T47D (cell line): ENCODE results near the gene MAT2B.

ENCODE experiments used
- DNase-seq, 2 experiments: peaks; one replicate each; pipeline versions ENCODE4 v3.0.0 to v3.0.0-alpha.2; 2011 to 2012; ENCODE audit warnings: low read depth in 1 of 2, low spot score in 1 of 2
- JUND ChIP-seq: IDR thresholded peaks from 2 replicates; pipeline ENCODE4 v1.6.1; 2012; ENCODE audit warnings: low read depth
- in situ Hi-C: cut with HindIII; loops from 2 replicates; pipeline ENCODE4 v1.10.0; 2016; ENCODE audit warnings: low sequenced_read_pairs, low pct_unique_long_range_greater_than_20kb

The MAT2B gene

DNA sequence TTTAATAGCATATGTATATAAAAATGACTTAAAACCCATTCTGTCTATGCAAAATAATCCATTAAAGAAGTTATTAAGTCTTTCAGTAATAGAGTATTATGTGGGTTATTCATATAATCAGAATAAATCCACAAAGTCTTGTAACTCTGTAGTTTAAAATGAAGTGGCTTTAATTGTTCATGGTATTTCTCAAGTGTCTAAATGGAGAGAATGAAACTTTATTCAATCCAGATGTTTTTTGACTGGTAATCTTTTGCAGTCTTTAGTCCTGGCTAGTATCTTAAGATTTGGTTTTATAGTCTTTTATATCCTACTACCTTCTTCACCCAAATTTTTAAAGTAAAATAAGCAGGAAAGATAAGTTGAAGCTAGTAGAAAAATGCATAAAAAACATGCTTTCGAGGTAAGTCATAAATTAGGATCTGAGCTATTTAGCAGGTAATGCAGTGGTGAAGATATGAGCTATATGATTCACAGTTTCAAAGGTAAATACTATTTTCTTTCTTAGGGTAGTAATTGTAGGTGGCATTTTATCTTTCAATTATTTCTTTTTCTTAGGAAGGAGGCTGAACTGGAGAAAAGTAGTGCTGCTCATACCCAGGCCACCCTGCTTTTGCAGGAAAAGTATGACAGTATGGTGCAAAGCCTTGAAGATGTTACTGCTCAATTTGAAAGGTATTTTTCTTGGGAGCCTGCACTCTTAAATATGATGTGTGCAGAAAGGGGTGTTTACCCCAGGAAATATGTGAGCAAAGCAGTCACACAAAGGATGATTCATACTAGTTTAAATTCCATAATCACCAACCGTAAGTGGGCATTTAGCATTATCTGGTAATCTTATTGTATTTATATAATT, 27.1 kb upstream of the MAT2B start:
- in situ Hi-C loops: no loop called here
- no peak for TF ChIP-seq JUND
- no peak for DNase-seq

GRCh38 chr5:163478982-163479271, 26.5 kb upstream of the MAT2B start:
- TF ChIP-seq JUND: no peak
- in situ Hi-C loops: no loop called here
- DNase-seq: no peak

DNA sequence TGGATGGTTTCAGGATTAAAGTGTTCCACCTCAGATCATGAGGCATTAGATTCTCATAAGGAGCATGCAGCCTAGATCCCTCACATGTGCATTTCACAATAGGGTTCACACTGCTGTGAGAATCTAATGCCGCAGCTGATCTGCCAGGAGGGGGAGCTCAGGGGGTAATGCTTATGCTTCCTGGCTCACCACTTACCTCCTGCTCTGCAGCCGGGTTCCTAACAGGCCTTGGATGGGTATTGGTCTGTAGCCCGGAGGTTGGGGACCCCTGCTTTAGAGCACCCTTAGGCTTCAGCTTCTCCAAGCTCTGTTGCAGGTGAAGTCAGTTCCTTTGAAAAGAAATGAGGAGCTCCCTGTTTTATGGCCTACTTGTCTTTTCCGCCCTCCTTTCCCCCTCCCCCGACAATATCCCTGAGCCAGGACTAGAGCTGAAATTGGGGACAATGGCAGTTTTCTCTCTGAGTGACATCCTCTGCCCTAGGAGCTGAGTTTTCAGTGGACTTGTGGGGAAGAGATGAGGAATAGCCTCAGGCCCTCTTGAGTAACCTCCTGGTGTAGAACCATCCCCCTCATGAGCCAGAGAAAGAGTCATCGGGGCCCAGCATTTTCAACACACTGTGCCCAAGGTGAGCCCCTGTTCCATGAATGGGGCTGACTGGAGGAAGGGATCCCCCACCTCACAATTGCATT, 16.2 kb upstream of the MAT2B start:
- in situ Hi-C loops: no loop called here
- no peak for TF ChIP-seq JUND
- peak in 1 of 2 experiments; percentile 57 for DNase-seq

DNA sequence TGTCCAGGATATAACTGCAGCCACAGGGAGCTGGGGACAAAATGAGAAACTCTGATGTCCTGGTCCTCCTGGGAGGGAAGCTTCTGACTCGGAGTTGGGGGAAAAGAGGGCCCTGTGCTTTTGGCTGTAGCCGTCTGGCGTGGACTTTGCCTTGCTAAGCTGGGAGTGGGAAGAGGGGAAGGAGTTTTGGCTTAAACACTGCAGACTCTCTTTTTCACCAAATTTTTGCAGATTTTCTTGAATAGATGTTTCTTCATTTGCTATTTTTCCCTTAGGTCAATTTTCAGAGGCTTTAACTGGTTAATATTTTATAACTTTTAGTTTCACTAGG, 15.7 kb upstream of the MAT2B start:
- no peak for TF ChIP-seq JUND

DNA sequence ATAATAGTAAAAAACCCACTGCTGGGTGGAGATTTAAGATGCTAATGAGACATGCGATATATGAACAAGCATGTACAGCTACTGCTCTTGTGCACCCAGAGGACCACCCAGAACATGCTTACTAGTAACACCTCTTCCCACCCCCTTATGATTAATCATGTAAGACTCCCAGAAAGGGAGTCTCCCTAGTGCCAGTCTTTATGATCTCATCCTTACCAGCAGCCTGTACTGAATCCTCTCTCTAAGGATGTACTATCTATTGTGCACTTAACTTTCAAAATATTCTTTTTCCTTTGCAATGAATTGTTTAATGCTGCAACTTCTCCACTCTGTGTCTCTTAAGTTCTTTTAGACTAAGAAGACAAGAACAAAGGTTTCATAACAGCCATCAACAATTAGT, 9.1 kb upstream of the MAT2B start:
- in situ Hi-C loops: no loop called here
- no peak for TF ChIP-seq JUND
- no peak for DNase-seq

More for the DNA sequence above, 15.7 kb upstream of the MAT2B start:
- in situ Hi-C loops: no loop called here
- no peak for DNase-seq

DNA sequence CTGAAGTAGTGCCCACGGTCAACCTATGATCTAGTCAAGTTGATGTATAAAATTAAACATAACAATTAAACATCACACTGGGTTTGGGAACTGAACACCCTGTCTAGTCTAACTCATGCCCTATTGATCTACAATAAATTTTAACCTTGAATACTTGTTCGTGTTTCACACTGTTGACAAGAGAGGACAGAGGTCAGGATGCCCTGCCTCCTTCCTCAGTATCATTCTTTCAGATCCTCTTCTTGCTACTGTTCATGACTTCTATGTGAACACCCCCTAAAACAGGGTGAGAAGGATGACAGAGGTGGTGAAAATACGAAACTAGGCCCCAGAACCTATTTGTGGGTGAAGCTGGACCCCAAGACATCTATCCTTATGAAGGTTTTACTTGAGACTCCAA, 8.1 kb upstream of the MAT2B start:
- no peak for TF ChIP-seq JUND
- in situ Hi-C loops: no loop called here

DNA sequence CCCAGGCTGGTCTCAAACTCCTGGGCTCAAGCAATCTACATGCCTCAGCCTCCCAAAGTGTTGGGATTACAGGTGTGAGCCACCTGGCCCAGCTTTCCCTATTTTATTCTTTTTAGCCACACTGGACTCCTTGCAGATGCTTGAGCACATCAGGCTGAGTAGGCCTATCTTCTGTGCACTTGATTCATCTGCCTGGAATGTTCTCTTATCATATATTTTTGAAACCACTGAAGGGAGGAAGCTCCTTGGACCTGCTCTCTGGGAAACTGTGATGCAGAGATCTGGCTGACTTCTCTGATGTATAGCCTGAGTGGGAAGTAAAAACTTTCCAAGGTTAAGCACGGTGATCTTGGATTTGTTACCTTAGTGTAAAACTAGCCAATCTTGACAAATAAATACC, 6.5 kb upstream of the MAT2B start:
- no peak for TF ChIP-seq JUND
- in situ Hi-C loops: no loop called here
- DNase-seq: no peak

More for the DNA sequence above, 8.1 kb upstream of the MAT2B start:
- no peak for DNase-seq

- DNase-seq: no peak
- no peak for TF ChIP-seq JUND
- in situ Hi-C loops: no loop called here
Measured at GRCh38 chr5:163502521-163502920, 2.9 kb upstream of the MAT2B start.

DNA sequence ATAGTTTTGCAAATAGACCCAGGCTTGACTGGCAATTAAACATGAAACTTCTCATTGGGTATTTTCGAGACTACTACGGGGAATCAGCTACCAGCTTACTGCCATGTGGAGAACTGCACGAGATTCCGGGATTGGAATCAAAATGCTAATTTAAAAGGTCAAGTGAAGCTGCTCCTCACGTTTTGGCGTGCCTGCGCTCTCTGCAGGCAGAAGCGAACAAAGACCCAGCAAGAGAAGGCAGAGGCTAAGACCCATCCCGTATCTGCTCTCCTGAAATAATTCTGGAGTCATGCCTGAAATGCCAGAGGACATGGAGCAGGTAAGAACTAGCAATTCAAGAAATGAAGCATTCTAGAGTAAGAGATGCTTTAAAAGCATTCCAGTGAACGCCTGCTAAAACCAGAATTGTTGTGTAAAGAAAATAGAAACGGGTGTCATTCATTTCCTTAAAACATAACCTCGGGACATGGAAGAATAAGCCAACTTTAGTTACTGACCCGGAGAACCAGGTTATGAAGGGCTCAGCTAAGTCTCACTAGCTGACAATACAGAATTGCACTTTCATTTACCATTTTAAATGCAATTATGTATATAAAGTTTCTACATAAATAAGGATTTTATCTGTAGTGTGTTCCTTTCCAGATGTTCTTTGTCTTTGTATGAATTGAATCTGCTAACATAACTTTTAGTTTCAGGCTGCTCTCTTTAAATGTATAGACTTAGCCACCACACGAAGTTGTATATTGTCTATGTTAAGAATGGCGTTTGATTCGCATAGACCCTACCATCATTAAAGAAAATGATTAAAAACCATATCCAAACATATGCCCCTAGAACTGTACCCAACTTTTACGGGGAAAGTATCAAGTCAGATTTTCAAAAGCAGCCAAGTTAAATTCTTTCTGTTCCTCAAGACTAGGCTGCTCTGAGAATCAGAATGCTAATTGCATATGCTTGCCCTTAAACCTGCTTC, 2.0 kb upstream of the MAT2B start:
- in situ Hi-C loops: no loop called here
- DNase-seq: peak; percentile 51 to 84
- no peak for TF ChIP-seq JUND

DNA sequence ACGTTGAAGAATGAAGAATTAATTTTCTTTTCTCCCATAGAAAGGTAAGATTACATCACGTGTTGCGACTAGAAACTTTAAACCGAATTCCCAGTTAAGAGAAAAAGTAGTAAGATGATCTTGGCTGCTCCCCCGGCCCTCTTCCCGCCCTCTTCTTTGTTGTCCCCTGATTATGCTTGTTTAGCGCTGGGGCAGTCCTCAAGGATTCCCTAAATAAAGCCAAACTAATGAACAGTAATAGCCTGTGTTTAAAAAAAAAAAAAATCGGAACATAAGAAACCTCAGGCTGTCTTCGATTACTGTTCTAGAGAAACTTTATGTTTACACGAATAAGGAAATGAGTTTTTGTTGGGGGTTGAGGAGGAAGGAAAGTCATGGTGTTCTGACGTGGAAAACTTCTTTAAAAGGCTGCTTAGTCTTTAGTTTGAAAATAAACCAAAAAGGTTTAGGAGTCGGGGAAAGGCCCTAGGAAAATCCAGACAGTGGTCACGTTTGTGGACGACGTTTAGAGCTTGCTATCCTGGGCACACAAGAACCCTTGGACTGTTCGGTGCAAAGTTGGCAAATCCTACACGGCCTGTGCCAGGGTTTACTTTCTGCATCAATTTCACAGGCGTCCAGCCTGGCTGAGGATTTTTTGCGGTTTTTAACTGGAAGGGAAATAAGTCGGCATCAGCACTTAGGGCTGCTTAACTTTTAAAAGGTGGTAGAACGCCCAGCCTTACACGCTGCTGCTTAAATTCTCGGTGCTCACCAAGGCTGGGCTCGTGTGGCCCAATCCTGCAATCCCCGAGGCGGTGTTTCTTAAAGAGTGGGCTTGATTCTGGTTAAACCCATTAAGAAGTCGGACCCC, 1.1 kb upstream of the MAT2B start:
- DNase-seq: peak in 1 of 2 experiments; percentile 67
- TF ChIP-seq JUND: no peak
- in situ Hi-C loops: no loop called here

DNA sequence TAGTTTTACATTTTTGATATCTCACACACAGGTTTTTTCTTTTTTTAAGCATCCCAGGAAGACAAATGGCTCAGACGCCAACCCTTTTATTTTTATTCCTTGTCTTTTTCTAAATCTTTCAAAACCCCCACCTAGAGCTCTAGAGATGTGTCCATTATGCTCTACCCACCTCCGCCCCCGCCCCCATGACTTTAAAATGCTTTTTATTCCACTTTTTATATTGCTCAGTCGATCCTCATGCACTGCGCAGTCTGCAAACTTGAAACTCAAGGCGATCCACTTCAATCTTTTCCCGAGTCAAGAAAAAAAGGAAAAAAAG, 411 bp upstream of the MAT2B start:
- no peak for DNase-seq

GRCh38 chr5:163506095-163506457, 657 bp downstream of the MAT2B start:
- no peak for TF ChIP-seq JUND
- no peak for DNase-seq

More for the DNA sequence above, 411 bp upstream of the MAT2B start:
- in situ Hi-C loops: no loop called here
- TF ChIP-seq JUND: no peak

More at GRCh38 chr5:163506095-163506457, 657 bp downstream of the MAT2B start:
- in situ Hi-C loops: no loop called here
